GM19043 (cell line): Measurements from ENCODE around the gene TK1.

ENCODE experiments used
- ATAC-seq: cut with Tn5 transposase; IDR thresholded peaks from one replicate; pipeline ENCODE4 v1.9.1; 2021; ENCODE audit warnings: low read depth; ENCODE audit not compliant: unreplicated experiment

Gene TK1

DNA sequence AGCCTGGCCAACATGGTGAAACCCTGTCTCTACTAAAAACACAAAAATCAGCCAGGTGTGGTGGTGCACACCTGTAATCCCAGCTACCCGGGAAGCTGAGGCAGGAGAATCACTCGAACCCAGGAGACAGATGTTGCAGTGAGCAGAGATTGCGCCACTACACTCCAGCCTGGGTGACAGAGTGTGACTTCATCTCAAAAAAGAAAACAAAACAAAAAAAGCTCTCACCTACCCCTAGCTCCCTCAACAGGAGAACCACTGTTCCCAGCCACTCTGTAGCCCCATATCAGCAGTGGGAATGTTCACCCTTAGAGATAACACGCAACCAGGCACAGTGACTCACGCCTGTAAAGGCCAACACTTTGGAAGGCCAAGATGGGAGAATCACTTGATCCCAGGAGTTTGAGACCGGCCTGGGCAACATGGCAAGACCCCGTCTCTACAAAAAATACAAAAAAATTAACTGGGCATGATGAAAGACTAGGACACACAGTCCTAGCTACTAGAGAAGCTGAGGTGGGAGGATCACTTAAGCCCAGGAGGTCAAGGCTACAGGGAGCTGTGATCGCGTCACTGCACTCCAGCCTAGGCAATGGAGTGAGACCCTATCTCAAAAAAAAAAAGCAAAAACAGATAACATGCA lies 50.9 kb downstream of the TK1 start:
- ATAC-seq = no peak

DNA sequence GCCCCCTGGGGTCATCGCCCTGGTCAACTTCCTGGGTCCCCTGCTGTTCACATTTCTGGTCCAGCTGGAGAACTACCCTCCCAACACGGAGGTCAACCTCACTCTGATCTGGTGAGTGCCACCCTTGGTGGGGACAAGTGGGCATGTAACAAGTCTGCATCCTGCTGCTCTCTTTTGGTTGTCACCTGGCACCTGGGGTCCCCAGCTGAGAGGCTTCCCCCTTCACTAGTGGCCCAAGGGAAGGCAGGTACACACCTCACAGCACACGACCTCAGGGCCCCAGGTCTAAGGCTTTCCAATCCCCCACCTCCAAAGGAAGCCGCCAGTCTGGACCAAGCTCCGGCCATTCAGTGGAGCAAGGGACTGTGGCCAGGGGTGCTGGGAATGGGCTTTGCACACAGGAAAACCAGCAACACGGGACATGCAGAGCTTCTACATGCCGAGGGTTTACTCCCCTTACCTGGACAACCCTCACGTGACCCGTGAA lies 51.9 kb downstream of the TK1 start:
- ATAC-seq = no peak

DNA sequence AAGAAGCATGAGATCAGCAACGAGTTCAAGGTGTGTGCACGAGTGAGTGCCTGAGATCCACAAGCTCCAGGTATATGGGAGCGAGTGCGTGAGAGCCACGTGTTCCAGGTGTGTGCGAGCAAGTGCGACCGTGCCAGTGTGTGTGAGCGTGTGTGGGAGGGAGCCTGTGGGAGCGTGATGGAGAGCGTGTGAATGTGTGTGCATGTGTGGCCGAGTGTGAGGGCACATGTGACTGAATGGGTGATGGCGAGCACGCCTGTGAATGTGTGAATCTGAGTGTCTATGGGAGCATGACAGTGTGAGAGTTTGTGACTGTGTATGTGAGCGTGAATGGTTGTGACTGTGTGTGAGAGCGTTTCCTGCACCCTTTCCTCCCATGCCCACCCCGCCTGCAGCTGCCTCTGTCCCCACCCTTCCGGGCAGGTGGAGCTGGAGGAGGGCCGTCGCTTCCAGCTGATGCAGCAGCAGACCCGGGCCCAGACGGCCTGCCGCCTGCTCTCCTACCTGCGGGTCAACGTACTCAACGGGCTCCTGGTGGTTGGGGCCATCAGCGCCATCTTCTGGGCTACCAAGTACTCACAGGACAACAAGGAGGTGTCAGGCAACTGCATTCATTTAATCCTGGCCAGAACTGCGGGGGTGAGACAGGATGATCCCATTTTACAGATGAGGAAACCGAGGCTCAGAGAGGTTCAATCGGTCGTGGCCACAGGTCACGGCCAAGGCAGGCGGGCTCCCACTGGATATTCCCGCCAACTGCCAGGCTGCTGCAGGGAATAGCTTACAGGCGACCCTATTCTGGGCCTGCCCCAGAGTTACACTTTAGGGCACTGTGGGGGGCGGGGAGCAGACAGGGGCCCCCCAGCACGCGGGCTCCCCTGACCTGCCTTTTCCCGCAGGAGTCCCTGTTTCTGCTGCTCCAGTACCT lies 52.6 kb downstream of the TK1 start:
- no peak for ATAC-seq

DNA sequence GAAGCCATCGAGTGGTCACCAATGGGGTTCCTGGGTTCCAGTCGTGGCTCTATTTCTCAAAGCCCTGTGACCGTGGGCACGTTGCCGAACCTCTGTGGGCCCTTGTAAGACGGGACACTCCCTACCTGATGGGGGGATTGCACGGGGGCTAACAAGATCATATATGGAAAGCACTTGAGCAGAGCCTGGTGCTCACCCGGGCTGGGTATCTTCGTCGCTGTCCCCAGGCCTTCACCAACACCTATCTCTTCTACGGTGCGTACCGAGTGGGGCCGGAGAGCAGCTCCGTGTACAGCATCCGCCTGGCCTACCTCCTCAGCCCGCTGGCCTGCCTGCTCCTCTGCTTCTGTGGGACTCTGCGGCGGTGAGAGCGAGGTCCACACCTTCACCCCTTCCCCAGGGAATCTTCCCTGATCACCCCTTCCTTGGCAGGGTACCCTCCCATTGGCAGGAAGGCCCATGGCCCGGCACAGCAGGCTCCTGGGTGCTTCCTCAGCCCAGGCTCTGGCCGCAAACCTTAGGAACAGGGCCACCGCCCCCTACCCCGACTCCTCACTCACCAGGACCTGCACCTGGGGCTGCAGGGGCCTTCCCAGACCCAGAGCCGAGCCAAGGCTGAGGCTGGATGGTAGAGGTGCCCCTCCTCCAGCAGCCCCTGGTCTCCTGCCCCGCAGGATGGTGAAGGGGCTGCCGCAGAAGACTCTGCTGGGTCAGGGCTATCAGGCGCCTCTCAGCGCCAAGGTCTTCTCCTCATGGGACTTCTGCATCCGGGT lies 53.5 kb downstream of the TK1 start:
- no peak for ATAC-seq

DNA sequence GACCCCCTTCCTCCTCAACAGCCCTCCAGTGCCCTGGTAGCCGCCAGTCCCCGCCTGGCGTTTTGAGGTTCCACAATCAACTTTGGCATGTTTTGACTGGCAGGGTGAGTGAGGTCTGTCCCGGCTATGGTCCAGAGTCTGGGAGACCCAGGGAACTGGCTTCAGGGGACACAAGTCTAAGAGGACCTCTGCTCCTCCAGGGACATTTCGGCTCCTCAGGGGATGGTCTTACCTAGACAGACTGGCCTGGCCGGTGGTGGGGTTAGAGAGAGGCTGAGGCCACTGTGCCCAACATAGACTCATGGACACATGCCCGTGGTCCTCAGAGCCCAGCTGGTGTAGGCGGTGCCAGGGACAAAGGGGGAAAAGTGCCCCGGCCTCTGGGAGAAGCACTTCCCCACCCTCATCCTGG lies 54.1 kb downstream of the TK1 start:
- ATAC-seq = no peak

DNA sequence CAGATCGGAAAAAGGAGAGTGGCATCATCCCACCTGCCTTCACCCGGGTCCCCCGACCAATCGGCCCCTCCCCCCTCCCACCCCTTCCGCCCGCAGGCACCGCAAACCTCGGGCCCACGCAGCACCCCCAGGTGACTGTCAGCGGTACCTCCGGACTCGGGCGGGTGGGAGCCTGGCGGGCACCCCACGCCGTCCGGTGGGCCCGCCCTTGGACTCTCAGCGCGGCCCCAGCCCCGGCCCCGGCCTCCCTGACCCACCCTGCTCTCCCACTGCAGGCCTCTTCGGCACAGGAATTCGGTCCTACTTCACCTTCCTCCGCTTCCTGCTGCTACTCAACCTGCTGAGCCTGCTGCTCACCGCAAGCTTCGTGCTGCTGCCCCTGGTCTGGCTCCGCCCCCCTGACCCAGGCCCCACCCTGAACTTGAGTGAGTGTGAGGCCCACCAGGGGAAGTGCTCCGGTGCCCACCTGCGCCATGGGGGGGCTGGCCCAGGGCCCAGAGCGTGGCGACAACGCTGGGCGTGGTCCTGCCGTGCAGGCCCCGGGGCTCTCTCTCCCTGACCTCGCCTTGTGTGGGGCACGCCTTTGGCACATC lies 54.7 kb downstream of the TK1 start:
- no peak for ATAC-seq

DNA sequence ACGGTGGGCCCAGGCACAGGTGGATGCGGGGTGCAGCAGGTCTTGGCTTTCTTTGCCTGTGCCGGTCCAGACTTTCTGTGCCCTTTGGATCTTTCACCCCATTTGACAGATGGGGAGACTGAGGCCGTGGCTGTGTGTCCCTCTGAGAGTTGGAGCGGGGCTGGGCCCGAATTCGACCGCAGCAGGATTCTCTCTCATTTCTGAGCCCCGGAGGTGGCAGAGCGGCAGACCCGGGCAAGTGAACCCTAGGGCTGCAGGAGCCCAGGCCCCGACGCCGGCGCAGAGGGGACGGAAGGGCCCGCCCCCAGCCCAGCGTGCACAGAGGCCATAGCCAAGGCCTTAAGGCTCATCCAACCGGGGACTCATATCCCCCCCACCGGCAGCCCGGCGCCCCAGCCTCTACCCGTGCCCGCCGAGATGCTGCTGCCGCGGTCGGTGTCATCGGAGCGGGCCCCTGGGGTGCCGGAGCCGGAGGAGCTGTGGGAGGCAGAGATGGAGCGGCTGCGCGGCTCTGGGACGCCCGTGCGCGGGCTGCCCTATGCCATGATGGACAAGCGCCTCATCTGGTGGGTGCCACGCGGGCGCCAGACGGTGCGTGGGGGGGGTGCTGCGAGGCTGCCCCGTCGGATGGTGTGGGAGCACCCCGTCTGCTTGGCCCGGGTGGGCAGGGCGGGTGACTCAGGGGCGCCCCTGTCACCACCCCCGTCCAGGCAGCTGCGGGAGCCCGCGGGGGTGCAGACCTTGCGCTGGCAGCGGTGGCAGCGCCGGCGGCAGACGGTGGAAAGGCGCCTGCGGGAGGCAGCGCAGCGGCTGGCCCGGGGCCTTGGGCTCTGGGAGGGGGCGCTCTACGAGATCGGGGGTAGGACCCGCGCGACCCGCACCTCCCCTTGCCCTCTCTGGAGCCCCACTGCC lies 55.4 kb downstream of the TK1 start:
- no peak for ATAC-seq

DNA sequence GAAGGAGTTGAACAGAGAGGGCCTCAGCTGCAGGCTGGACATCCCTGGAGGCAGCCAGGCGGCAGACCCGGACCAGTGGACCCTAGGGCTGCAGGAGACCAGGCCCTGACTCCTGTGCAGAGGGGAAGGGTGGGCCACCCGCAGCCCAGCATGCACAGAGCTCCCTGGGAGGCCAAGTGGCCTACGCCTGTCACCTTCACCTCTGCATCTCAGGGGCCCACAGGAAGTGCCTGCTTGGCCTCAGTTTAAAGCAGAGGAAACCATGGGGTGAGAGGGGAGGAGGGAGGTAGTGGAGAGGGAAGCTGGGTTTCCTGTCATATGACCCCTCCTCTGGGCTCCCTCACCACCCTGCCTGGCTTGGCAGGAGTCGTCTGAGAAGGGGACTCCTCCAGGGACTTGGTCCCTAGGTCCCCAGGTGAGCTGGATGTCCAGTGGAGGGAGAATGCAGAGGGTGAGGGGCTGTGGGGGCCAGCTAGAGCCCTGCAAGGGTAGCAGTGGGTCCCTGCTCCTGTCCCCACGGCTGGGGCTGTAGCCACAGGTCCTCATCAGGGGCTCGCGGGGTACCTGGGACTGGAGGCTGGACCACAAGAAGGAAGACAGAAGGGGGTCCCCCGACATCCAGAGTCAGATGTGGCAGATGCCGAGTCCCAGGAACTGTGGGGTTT lies 56.3 kb downstream of the TK1 start, which contains the start of gene TMC8:
Gene TMC8 (plus strand): TSS at position 335 of the 665 bp plus-strand sequence. CDS start 818 bp downstream, outside the sequence.
- no peak for ATAC-seq

DNA sequence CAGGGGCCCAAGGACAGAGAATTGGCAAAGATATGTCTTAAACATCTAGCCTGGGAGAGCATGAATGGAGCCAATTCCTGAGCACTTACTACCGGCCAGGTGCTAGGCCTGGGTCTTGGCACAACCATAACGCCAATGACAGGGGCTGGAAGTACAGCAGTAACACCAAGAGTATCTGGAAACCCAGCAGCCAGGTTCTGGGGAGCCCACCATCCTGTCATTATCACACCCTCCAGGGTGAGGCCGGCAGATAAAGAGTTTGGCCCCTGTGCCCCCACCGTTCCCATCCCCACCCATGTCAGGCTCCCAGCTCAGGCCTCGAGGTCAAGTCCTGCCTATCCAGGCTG lies 56.8 kb downstream of the TK1 start:
- no peak for ATAC-seq

DNA sequence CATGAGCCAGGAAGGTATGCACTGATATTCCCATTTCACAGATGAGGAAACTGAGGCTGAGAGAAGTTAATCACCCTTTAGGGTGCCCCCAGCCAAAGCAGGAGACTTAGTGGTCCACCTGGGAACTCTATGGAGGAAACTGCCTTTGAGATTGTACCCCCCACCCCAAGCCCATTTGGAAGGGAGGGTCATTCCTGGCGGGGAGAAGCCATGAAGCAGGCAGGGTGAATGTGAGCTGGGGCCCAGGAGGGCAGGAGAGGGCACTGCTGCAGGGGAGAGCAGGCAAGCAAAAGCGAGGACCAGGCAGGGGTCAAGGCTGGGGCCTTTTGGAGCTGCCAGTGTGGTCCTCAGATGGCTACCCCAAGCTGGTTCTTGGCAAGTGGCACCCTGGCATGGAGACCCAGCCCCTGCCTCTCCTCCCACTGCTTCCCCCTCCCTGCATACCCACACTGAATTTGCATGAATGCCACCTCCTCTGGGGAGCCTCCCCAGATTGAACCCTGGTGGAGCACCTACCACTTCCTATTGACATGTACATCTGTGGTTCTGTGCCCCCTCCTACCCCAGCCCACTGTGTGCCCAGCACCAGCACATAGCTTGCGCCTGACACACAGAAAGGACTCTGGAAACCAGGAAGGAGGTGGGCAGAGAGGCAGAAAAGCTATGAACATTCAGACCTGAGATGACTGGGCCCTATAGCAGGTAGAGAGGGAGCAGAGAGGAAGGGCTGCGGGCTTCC lies 57.3 kb downstream of the TK1 start:
- ATAC-seq = no peak

DNA sequence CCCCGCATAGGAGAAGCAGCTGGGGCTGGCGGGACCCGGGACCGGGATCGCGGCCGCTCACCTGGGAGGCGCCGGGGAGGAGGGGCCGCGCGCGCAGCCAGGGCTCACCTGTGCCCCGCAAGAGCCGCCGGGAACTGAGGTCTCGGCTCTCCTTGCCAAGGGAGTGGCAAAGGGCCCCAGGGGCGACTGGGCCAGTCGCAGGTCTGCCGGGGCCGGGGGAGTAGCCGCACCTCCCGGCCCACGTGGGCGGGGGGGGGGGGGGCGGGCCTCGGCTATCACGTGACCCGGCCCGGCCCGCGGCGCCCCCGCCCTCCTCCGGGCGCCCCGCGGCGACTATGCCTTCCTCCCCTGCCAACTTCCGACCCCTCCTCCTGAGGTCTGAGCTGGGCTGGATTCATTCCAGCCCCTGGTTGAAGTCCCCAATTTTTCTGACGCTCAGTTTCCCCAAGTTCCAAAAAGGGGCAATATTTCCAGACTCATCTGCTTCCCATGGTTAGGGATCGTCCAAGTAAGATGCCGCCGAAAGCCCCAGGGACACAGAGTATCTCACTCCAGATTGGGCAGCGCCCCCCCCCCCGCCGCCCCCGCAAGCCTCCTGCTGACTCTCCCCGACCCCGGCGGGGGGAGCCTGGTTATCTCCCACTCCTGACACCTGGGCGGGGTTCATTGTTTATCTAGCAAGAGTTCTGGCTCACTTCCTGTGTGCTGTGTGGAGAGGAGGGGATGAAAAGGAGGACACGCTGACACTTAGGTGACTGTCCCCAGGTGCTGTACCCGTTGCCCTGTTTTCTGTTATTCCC lies 58.1 kb downstream of the TK1 start, which contains the start of gene TMC6:
Gene TMC6 (minus strand): TSS at position 205 of the 800 bp plus-strand sequence. CDS start 1,923 bp downstream, outside the sequence.
- no peak for ATAC-seq

DNA sequence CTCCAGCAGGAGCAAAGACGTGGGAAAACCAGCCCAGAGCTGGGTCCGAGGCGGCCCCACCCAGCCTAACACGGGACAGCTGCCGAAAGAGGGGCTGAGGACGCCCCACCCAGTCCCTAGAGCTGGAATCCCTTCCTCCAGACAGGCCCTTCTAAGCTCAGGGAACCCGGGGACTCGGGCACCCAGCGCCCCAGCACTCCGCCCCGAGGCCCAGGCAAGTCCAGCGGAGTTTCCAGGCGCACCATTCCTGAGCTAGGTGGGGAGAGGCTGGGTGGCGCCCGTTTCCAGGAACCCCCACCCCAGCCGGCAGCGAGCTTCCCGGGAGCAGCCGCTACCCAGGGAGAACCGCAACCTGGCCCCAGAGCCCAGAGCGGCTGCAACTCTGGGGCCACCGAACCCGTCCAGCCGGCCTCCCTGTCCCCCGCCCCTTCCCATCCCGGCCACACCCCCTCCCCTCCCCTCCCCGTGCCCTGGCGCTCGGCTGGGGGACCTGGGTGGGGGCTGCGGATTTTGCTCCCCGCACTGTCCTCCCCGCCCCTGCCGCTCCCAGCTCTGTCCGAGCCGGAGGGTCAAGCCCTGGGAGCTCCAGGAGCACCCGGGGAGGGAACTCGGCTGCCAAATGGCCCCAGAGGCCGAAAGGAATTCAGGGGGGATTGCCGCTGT lies 58.8 kb downstream of the TK1 start:
- ATAC-seq = no peak

DNA sequence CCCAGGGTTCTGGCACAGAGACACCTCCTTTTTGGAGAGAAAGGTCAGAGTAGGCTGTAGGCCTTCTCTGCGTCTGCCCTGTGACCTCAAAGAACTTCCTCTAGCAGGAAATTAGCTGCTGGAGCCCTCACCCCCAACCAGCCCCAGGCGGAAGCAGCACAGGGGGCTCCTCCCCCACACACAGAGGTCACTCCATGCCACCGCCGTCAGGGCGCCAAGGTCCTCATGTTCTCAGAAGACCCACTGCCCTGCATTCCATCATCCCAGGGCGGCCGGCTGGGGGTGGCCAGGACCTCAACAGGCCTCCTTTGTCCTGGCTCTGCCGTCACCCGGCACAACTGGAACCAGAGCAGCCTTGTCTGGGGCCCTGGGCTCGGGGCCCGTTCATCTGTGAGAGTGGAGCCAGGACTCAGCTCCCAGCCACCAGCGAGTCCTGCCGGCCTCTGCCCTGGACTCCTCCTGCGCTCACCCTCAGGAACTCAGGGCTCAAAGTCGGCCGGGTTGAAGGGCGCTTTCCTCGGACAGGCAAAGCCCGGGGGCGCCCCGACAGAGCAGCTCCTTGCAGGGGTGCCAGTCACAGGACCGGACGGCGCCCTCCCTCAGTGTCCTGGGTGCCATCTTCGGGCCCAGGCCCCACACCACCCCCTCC lies 59.5 kb downstream of the TK1 start:
- no peak for ATAC-seq

DNA sequence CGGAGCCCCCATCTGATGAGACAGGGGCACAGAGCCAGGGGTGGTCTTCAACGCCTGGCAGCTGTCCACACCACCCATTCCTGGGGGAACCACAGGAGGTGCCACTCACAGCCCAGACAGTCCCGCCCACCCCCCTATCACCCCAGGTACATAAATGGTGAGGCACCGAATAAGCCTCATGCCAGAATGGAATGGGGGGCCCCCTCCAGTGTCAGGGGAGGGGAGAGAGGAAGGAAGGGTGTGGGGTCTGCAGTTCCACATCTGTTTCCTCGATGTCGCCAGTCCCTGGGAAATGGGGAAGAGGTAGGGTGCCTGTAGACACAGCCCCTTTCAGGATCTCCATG lies 60.0 kb downstream of the TK1 start:
- no peak for ATAC-seq

DNA sequence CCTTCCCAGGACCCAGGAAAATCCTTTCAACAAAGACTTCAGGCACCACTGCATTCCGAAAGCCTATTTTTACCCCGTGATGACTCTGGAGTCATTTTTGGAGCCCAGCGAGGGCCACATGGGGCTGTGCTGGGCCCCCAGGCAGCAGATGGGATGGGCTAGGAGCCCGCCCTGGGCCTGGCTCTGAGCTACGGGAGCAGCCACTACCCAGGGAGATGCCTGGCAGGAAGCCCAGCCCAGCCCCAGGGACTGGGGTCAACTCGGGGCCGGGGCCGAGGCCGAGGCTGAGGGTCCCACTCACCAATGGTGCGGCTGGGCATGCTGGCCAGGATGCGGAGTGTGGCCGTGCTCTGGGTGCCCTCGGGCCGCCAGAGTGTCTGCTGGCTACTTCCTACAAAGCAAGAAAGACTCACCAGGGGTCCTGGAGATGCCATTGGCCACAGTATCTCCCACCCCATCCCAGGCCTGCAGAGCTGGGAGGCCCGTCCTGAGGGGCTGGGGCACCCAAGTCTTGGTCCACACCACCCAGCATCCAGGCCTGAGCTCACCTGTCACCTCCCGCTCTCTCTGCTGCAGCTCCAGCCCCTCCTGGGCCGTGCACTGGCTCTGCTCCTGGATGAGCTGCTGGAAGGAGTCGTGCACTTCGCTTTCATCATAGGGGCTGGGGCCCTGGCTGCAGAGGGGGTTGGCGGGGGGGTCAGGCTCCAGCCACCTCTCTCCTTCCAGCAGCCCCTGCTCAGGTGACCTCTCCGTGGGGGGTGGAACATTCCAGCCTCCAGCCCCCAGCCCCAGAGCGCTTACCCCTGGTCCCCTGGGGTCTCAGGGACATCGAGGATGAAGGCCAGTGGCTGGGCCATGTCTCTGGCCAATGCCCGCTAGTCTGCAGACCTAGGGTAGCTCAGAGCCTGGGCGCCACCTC lies 60.6 kb downstream of the TK1 start:
- no peak for ATAC-seq
